Tibial nerve (tissue), 3 donors: ENCODE measurements around the gene TXNRD3.

Experiments
- CTCF ChIP-seq, 5 experiments: fragments of 200-600 bp in 3 of 5; fragments of 450-650 bp in 2 of 5; sonication (generic) in 3 of 5; IDR thresholded peaks; one replicate each; pipeline ENCODE4 v1.5.1; 2016 to 2019; ENCODE audit warnings: antibody characterized with exemption in 5 of 5, mild to moderate bottlenecking in 3 of 5, moderate library complexity in 2 of 5
- POLR2A ChIP-seq, 2 donors: fragments of 450-650 bp; IDR thresholded peaks; one replicate each; pipeline ENCODE4 v1.6.1; 2017; ENCODE audit warnings: antibody characterized with exemption in 2 of 2, mild to moderate bottlenecking in 2 of 2, moderate library complexity in 2 of 2

DNA sequence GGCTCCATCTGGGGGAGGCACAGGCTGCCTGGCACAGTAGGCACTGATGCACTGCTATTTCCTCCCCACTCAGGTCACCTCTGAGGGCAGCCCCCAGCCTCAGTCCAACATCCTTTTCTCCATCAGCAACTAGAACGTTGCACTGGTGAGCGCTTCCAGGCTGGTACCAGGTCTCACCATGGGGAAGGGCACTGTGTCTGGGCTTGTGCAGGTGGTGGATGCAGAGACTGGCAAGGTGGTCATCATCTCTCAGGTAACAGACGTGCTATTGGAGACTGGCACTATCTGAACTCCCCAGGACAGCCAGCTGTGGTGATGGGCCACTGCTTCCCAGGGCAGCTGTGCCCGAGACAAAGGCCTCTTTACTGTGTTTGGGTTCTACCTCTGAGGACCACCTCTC lies 8.3 kb upstream of the TXNRD3 start:
- TF ChIP-seq CTCF (IDR thresholded peaks at IDR 0.05) (no peak), POLR2A (IDR thresholded peaks at IDR 0.05) (no peak)
